BJ (cell line): ENCODE data around the gene DPP6. TPM values are rescaled to one million over a fixed set of nuclear protein-coding genes. Genes with fewer than 3 reads are reported as not detected.

Experiments used
- CTCF ChIA-PET: fragments of 350-600 bp; formaldehyde crosslinking; extraction: SDS; loops from one replicate; lab custom pipeline; 2021; ENCODE audit warnings: antibody characterized with exemption, inconsistent platforms; lab: Yijun Ruan, JAX
- POLR2A ChIA-PET: fragments of 300-600 bp; sonication (Branson Sonifier 250); formaldehyde crosslinking; extraction: SDS; loops from one replicate; lab custom pipeline; 2021; ENCODE audit warnings: antibody characterized with exemption; lab: Charles Lee
- DNase-seq: peaks from one replicate; pipeline ENCODE4 v3.0.0-alpha.2; 2011; ENCODE audit warnings: low read depth
- H3K27me3 ChIP-seq: 2 replicates; pipeline ENCODE4 v1.6.0; 2011; ENCODE audit warnings: low read length; ENCODE audit not compliant: control insufficient read depth, insufficient read depth
- H3K36me3 ChIP-seq: 2 replicates; pipeline ENCODE4 v1.5.1; 2011; ENCODE audit warnings: low read length; ENCODE audit not compliant: control insufficient read depth, insufficient read depth
- H3K4me3 ChIP-seq: 2 replicates; pipeline ENCODE4 v1.5.1; 2011; ENCODE audit warnings: low read depth, mild to moderate bottlenecking, control low read depth, low read length
- CTCF ChIP-seq: IDR thresholded peaks from 2 replicates; pipeline ENCODE4 v1.5.1; 2011; ENCODE audit warnings: low read depth, mild to moderate bottlenecking, control low read depth, inconsistent platforms, low read length, moderate library complexity; ENCODE audit not compliant: insufficient read depth
- polyA plus RNA-seq: library from polyadenylated mRNA; depleted of rRNA; stranded (reverse); fragments of >200 nt; gene quantifications from 2 replicates; pipeline ENCODE4 v1.2.3, GENCODE V29; 2011

DPP6 gene
- polyA plus RNA-seq, 1 experiment: not detected

- H3K27me3 ChIP-seq: no peaks in the 10 kb centered on the region
Observed at GRCh38 chr7:154640917-154641316, 588.7 kb downstream of the DPP6 start.

GRCh38 chr7:154644366-154644765 is 592.2 kb downstream of the DPP6 start:
- no peak for DNase-seq
- ChIA-PET CTCF (no interaction called here), POLR2A (no interaction called here)
- no peak overlapping the region for H3K4me3 ChIP-seq
- H3K27me3 ChIP-seq: no peaks in the 10 kb centered on the region
- no peak for TF ChIP-seq CTCF
- H3K36me3 ChIP-seq: no peaks in the 10 kb centered on the region

More at GRCh38 chr7:154640917-154641316, 588.7 kb downstream of the DPP6 start:
- POLR2A ChIA-PET: no interaction called here
- TF ChIP-seq CTCF: no peak
- H3K36me3 ChIP-seq: no peaks in the 10 kb centered on the region
- DNase-seq: no peak
- H3K4me3 ChIP-seq: no peak overlapping the region
- CTCF ChIA-PET: no interaction called here

DNA sequence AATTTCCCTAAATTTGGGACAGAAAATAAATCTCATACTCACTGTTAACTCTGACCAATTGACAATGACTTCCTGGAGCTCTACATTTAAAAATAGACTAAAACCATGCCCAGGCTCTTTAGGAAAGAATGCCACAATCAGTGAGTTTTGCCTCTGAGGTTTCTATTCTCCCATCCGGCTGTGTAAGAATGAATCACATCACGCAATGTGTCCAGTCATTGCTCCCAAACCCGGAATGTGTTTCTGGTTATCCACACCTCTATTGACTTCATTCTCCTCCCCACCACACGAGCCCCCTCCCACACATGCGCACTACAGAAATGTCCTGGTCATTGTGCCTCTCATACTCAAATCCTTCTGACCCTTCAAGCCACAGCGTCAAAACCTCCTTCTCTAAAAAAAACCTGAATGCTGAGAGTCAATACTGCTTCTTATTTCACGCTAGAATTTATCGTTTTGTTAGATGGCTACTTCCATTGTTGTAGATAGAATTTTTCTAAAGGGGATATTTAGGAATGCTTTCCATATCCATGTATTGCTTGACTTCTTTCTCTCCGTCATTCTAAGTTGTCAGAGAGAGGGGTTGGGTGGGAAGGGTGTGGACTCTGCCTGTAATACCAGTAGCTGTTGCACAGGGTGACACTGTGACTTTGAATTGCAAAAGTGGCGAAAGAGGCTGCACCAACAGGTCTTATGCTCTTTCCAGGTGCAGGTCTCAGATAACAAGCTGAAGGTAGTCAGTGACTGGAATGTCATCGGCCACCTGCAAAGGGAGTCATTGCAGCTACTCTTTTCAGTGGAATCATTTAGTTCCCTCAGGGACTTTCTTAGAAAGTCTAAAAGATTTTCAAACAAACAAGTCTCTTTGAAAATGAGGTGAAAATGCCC is 594.2 kb downstream of the DPP6 start:
- CTCF ChIA-PET: no interaction called here
- H3K4me3 ChIP-seq: no peak overlapping the region
- TF ChIP-seq CTCF: no peak
- POLR2A ChIA-PET: no interaction called here
- no peaks in the 10 kb centered on the region for H3K27me3 ChIP-seq
- no peaks in the 10 kb centered on the region for H3K36me3 ChIP-seq
- no peak for DNase-seq

DNA sequence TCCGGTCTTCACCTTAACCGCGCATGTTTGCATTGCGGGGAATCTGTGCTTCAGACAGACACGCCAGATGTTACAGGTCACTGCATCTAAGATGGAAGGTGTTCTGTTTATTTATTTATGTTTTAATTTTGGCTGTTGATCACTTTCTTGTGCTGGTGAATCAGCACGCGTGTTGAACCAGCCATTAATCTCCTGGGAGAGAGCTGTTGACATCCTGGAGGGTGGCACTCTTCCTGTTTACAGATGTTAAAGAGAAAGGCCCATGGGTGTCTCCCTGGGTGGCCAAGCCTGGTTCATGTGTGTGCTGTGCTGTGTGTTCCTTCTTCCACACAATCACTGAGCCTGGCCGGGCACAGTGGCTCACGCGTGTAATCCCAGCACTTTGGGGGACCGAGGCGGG is 595.4 kb downstream of the DPP6 start:
- TF ChIP-seq CTCF: no peak
- no peaks in the 10 kb centered on the region for H3K27me3 ChIP-seq
- ChIA-PET CTCF (no interaction called here), POLR2A (no interaction called here)
- no peak for DNase-seq
- no peak overlapping the region for H3K4me3 ChIP-seq
- H3K36me3 ChIP-seq: no peaks in the 10 kb centered on the region

DNA sequence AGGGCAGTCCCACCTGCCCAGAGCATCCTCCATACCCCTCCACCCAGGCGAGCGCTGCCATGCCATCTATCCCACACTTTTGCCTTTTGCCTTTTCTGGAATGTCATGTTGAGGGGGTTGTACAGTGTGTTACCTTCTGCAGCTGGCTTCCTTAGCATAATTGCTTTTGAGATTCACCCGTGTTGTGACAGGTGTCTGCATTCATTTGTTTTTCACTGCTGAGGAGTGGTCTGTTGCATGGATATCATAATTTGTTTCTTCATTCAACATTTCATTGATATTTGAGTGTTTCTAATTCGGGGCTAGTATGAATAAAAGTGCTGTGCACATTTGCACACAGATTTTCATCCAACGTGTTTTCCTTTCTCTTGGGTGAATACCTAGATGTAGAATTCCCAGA is 596.8 kb downstream of the DPP6 start:
- H3K36me3 ChIP-seq: no peaks in the 10 kb centered on the region
- H3K27me3 ChIP-seq: no peaks in the 10 kb centered on the region
- CTCF ChIA-PET: no interaction called here
- H3K4me3 ChIP-seq: no peak overlapping the region
- DNase-seq: no peak
- POLR2A ChIA-PET: no interaction called here
- TF ChIP-seq CTCF: no peak
